GM12878 (cell line): Measurements from ENCODE around the gene ZNF396. TPM values are rescaled to one million over a fixed set of nuclear protein-coding genes. Genes with fewer than 3 reads are reported as not detected.

Source experiments
- ATAC-seq: fragments of 200-7000 bp; cut with Tn5 transposase; 3 replicates; pipeline ENCODE4 v1.9.1; 2020; ENCODE audit warnings: mild to moderate bottlenecking, moderate library complexity
- BruUV-seq: library from RNA; stranded (reverse); fragments of 400-500 nt; replicated peaks from 2 replicates; lab custom pipeline; 2021; lab: Mats Ljungman, UMichigan
- CTCF ChIA-PET: fragments of 300-600 bp; sonication (Branson Sonifier 250); formaldehyde crosslinking; extraction: SDS; loops from one replicate; lab custom pipeline; 2021; ENCODE audit warnings: inconsistent platforms; lab: Yijun Ruan, JAX
- POLR2A ChIA-PET: fragments of 350-600 bp; formaldehyde crosslinking; extraction: SDS; loops from one replicate; lab custom pipeline; 2021; ENCODE audit warnings: inconsistent platforms; lab: Charles Lee
- RAD21 ChIA-PET: fragments of 300-600 bp; sonication (Branson Sonifier 250); formaldehyde crosslinking; loops from one replicate; lab custom pipeline; 2023; ENCODE audit warnings: antibody characterized with exemption; ENCODE audit not compliant: unreplicated experiment; lab: Charles Lee
- SMC1A ChIA-PET: fragments of 300-600 bp; sonication (Branson Sonifier 250); formaldehyde crosslinking; loops from one replicate; lab custom pipeline; 2023; ENCODE audit not compliant: unreplicated experiment, uncharacterized antibody; lab: Charles Lee
- DNase-seq: peaks from one replicate; pipeline ENCODE4 v3.0.0-alpha.2; 2011; ENCODE audit warnings: low read depth, low spot score
- FAIRE-seq: peaks from 3 replicates; lab custom pipeline; 2011; peaks lifted over from hg19 to GRCh38; lab: Jason Lieb, UNC
- H2AFZ ChIP-seq: 2 replicates; pipeline ENCODE4 v1.6.0; 2011; ENCODE audit warnings: low read depth, low read length, control low read depth; ENCODE audit not compliant: control insufficient read depth
- H3K27ac ChIP-seq: 2 replicates; pipeline ENCODE4 v1.5.1; 2011; ENCODE audit warnings: control low read depth; ENCODE audit not compliant: control insufficient read depth, insufficient read depth
- H3K27me3 ChIP-seq, 2 experiments: replicated peaks in 1 of 2; 2 replicates each; pipeline versions ENCODE4 v1.6.0 to v1.6.1; 2011; ENCODE audit warnings: low read length in 1 of 2; ENCODE audit not compliant: control insufficient read depth in 2 of 2, insufficient read depth in 2 of 2
- H3K36me3 ChIP-seq, 2 experiments: 2 replicates each; pipeline ENCODE4 v1.5.1; 2011; ENCODE audit warnings: low read length in 1 of 2; ENCODE audit not compliant: control insufficient read depth in 2 of 2, insufficient read depth in 2 of 2
- H3K4me1 ChIP-seq: 2 replicates; pipeline ENCODE4 v1.6.1; 2011; ENCODE audit warnings: mild to moderate bottlenecking, low read length, moderate library complexity, mixed read lengths; ENCODE audit not compliant: control insufficient read depth, insufficient read depth
- H3K4me2 ChIP-seq: 2 replicates; pipeline ENCODE4 v1.6.0; 2011; ENCODE audit warnings: control low read depth; ENCODE audit not compliant: control insufficient read depth, insufficient read depth
- H3K4me3 ChIP-seq: fragments of 200-600 bp; sonication (generic); 2 replicates; pipeline ENCODE4 v1.5.1; 2016
- H3K79me2 ChIP-seq: 2 replicates; pipeline ENCODE4 v1.6.0; 2011; ENCODE audit warnings: low read length; ENCODE audit not compliant: control insufficient read depth, insufficient read depth
- H3K9ac ChIP-seq: 2 replicates; pipeline ENCODE4 v1.8.0; 2011; ENCODE audit warnings: low read length, control low read depth, mixed read lengths; ENCODE audit not compliant: control insufficient read depth, insufficient read depth
- H3K9me3 ChIP-seq: replicated peaks from 3 replicates; pipeline ENCODE4 v1.5.1; 2011; ENCODE audit warnings: mild to moderate bottlenecking, low read length; ENCODE audit not compliant: control insufficient read depth, insufficient read depth
- H4K20me1 ChIP-seq: 2 replicates; pipeline ENCODE4 v1.6.0; 2011; ENCODE audit not compliant: control insufficient read depth, insufficient read depth
- CBFB ChIP-seq: IDR thresholded peaks from 2 replicates; pipeline ENCODE4 v1.6.1; 2016; ENCODE audit warnings: antibody characterized with exemption, low read depth
- CBX5 ChIP-seq: sonication (generic); IDR thresholded peaks from 2 replicates; pipeline ENCODE4 v1.6.1; 2016; ENCODE audit warnings: low read depth, moderate library complexity, mild to moderate bottlenecking, inconsistent platforms
- E2F8 ChIP-seq: fragments of 450-650 bp; IDR thresholded peaks from 2 replicates; pipeline ENCODE4 v1.6.1; 2018; ENCODE audit warnings: mild to moderate bottlenecking, low read depth, moderate library complexity; ENCODE audit not compliant: partially characterized antibody
- ESRRA ChIP-seq: IDR thresholded peaks from 2 replicates; pipeline ENCODE4 v1.6.1; 2012; ENCODE audit warnings: mild to moderate bottlenecking, low read length, improper control_type of control experiment
- HDGF ChIP-seq: fragments of 450-650 bp; IDR thresholded peaks from 2 replicates; pipeline ENCODE4 v1.6.1; 2016; ENCODE audit warnings: antibody characterized with exemption
- KAT2A ChIP-seq: conservative IDR thresholded peaks from 2 replicates; pipeline ENCODE4 v1.6.1; 2011; ENCODE audit warnings: low read depth, low read length; ENCODE audit not compliant: control insufficient read depth
- MAX ChIP-seq: IDR thresholded peaks from 2 replicates; pipeline ENCODE4 v1.6.1; 2012; ENCODE audit warnings: low read depth, low read length, improper control_type of control experiment
- MXI1 ChIP-seq: fragments of 150-350 bp; IDR thresholded peaks from 2 replicates; pipeline ENCODE4 v1.6.1; 2011; ENCODE audit warnings: low read depth, mild to moderate bottlenecking, inconsistent platforms, low read length, improper control_type of control experiment
- RAD51 ChIP-seq: fragments of 450-650 bp; IDR thresholded peaks from 2 replicates; pipeline ENCODE4 v1.6.1; 2016; ENCODE audit warnings: moderate library complexity, mild to moderate bottlenecking, inconsistent platforms
- RB1 ChIP-seq: fragments of 450-650 bp; formaldehyde crosslinking; IDR thresholded peaks from 2 replicates; pipeline ENCODE4 v1.6.1; 2017; ENCODE audit warnings: mild to moderate bottlenecking, borderline replicate concordance
- RELA ChIP-seq: fragments of 450-650 bp; IDR thresholded peaks from 2 replicates; pipeline ENCODE4 v1.8.0; 2014; ENCODE audit warnings: borderline replicate concordance; ENCODE audit not compliant: partially characterized antibody
- SIX5 ChIP-seq: IDR thresholded peaks from 2 replicates; pipeline ENCODE4 v1.6.1; 2011; ENCODE audit warnings: mild to moderate bottlenecking, low read depth, low read length, moderate library complexity; ENCODE audit not compliant: severe bottlenecking
- ZBTB11 ChIP-seq: fragments of 450-650 bp; formaldehyde crosslinking; IDR thresholded peaks from 2 replicates; pipeline ENCODE4 v1.5.0; 2022; ENCODE audit warnings: mild to moderate bottlenecking, missing genetic modification characterization
- WGBS: methylation state at CpG from one replicate; pipeline ENCODE4 v1.1.6; 2016; ENCODE audit warnings: low lambda C conversion rate; ENCODE audit not compliant: insufficient replicate concordance, insufficient coverage; ENCODE audit errors: missing lambda C conversion rate; 5-methylcytosine and 5-hydroxymethylcytosine counted together
- in situ Hi-C: fragments of 300-500 bp; cut with MboI; formaldehyde crosslinking; loops from 9 replicates; pipeline ENCODE4 v1.14.3; 2018; ENCODE audit warnings: mixed read lengths
- intact Hi-C: fragments of 100-400 bp; cut with micrococcal nuclease; formaldehyde crosslinking; loops from one replicate; pipeline ENCODE4 v1.14.2; 2022; ENCODE audit not compliant: unreplicated experiment
- polyA plus RNA-seq, 11 experiments: library from polyadenylated mRNA; depleted of rRNA in 4 of 11; unstranded in 6 of 11; stranded (reverse) in 5 of 11; fragments of >200 nt; fragmentation: Nextera tagmentation in 4 of 11; fragmentation: Illumina TruSeq in 1 of 11; extraction: Ambion mirVana in 4 of 11; extraction: Trizol in 1 of 11; gene quantifications; 1 replicate in 1 of 11; 2 replicates in 10 of 11; pipeline versions ENCODE4 v1.2.1 to v1.2.3, GENCODE V29; 2011 to 2016; ENCODE audit warnings: inconsistent platforms in 2 of 11, missing spikeins in 2 of 11, low read depth in 1 of 11
- total RNA-seq, 4 experiments: library from RNA; depleted of rRNA in 3 of 4; stranded (reverse); fragments of >200 nt in 3 of 4; fragmentation: Illumina TruSeq in 1 of 4; extraction: Trizol in 1 of 4; gene quantifications; 2 replicates each; pipeline versions ENCODE4 v1.2.1 to v1.2.3, GENCODE V29; 2013 to 2021

The ZNF396 gene
- total and polyA plus RNA-seq, 10 of the 15 experiments (the other 5 are each of a cell fraction or from before 2014, with no cell fraction given) = 0.14 to 0.79 (median 0.47) TPM

DNA sequence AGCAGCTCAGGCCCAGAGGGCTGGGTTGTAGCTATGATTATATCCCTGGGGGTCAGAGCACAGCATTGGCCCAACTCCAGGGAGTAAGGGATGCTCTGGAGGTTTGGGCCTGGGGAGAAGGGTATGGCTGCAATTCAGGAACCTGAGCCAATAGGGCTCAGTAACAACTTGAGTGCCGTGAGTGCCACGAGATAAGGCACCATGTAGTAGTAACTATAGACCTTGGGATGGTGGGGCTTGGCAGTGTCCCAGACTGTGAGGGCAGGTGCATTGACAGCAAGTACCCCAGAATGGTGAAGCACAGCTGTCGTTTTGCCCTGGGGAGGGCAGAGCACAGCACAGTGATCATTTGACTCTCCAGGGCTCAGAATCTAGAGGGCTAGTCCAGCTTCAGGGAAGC is 45.1 kb upstream of the ZNF396 start:
- SMC1A ChIA-PET = interaction anchor here (0.5 to 1.8 kb wide), 9 partner anchors 9 to 322 kb away, joined by 3 to 5 read pairs (median 3); partner anchors contain the start of gene INO80C
- H3K27ac ChIP-seq = no peak overlapping the region
- POLR2A ChIA-PET = interaction anchor here (1.1 kb wide), 1 partner anchor 9 kb away, joined by 4 read pairs; no protein-coding TSS in a partner anchor
- ATAC-seq (no peak), FAIRE-seq (no peak), DNase-seq (no peak)
- no peaks in the 10 kb centered on the region for H3K4me1 ChIP-seq
- no peak overlapping the region for H2AFZ ChIP-seq
- H3K79me2 ChIP-seq = no peaks in the 10 kb centered on the region
- TF ChIP-seq MAX = no peak
- TF ChIP-seq MXI1 = no peak
- TF ChIP-seq E2F8 = no peak
- TF ChIP-seq HDGF = no peak
- no peak for TF ChIP-seq CBFB
- TF ChIP-seq RB1 = no peak
- no peak for TF ChIP-seq ESRRA
- no peak for TF ChIP-seq CBX5
- no peak for TF ChIP-seq SIX5
- no peak for TF ChIP-seq KAT2A
- TF ChIP-seq RAD51 = no peak
- TF ChIP-seq ZBTB11 (CRISPR knock-in tag) = no peak
- no peak for TF ChIP-seq RELA
- no peaks in the 10 kb centered on the region for H4K20me1 ChIP-seq
- BruUV-seq = no TSS peak
- RAD21 ChIA-PET = no interaction called here
- H3K9ac ChIP-seq = no peak overlapping the region
- in situ Hi-C loops (no loop called here), intact Hi-C loops (no loop called here)
- CTCF ChIA-PET = interaction anchor here (0.9 to 1.5 kb wide), 2 partner anchors 10 to 13 kb away, joined by 3 to 7 read pairs; no protein-coding TSS in a partner anchor
- WGBS = 57% methylated on average over 3 of the region's 3 CpGs
- H3K4me2 ChIP-seq = no peak overlapping the region
- H3K36me3 ChIP-seq = no peaks in the 10 kb centered on the region
- H3K27me3 ChIP-seq = no peaks in the 10 kb centered on the region
- H3K4me3 ChIP-seq = no peak overlapping the region
- H3K9me3 ChIP-seq = no peaks in the 10 kb centered on the region; the same call in 1 of the 3 replicates
